ENCODE results near the gene UBE2K.

Gene UBE2K

GRCh38 chr4:39685990-39686389, 11.9 kb upstream of the UBE2K start:
- Histone ChIP-seq H3K4me1 (ENCODE audit: low read depth, poor library complexity, severe bottlenecking) (no peaks in the 10 kb centered on the region), H3K27ac (no peak overlapping the region), H3K36me3 (ENCODE audit: insufficient read depth) (no peaks in the 10 kb centered on the region), H3K27me3 (ENCODE audit: insufficient read depth, low read depth) (no peaks in the 10 kb centered on the region), H3K9ac (no peak overlapping the region), H4K20me1 (ENCODE audit: insufficient read depth) (no peaks in the 10 kb centered on the region), H2AFZ (ENCODE audit: low read depth) (no peak overlapping the region), H3K79me2 (ENCODE audit: insufficient read depth, low read depth) (no peaks in the 10 kb centered on the region), H3K4me3 (IDR thresholded peaks at IDR 0.05; ENCODE audit: insufficient read depth, low read depth, low read length) (no peak overlapping the region), H3K4me2 (no peak overlapping the region)
- TF ChIP-seq CTCF (conservative IDR thresholded peaks at IDR 0.05; ENCODE audit: low read depth, low read length): no peak

DNA sequence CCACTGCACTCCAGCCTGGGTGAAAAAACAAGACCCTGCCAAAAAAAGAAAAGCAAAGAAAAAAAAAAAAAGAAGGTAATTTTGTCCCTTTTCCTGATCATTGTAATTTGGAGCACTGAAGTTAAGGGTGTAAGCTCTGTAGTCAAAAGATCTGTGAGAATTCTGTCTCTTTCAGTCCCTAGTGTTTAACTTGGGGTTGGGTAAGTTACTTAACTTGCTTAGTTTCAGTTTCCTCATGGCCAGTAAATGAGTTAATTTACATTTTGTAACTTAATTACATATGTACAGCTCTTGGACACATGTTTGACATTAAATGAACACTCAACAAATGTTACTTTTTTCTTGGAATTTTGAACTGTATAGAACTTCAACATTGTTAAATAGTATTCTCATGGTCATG, 10.9 kb upstream of the UBE2K start:
- H3K36me3 ChIP-seq (ENCODE audit: insufficient read depth): no peaks in the 10 kb centered on the region
- no peak overlapping the region for H3K9ac ChIP-seq
- TF ChIP-seq CTCF (conservative IDR thresholded peaks at IDR 0.05; ENCODE audit: low read depth, low read length): no peak
- no peaks in the 10 kb centered on the region for H4K20me1 ChIP-seq (ENCODE audit: insufficient read depth)
- no peaks in the 10 kb centered on the region for H3K79me2 ChIP-seq (ENCODE audit: insufficient read depth, low read depth)
- H3K4me3 ChIP-seq (IDR thresholded peaks at IDR 0.05; ENCODE audit: insufficient read depth, low read depth, low read length): no peak overlapping the region
- no peak overlapping the region for H3K4me2 ChIP-seq
- no peak overlapping the region for H3K27ac ChIP-seq
- H3K4me1 ChIP-seq (ENCODE audit: low read depth, poor library complexity, severe bottlenecking): no peaks in the 10 kb centered on the region
- H2AFZ ChIP-seq (ENCODE audit: low read depth): no peak overlapping the region
- H3K27me3 ChIP-seq (ENCODE audit: insufficient read depth, low read depth): no peaks in the 10 kb centered on the region

DNA sequence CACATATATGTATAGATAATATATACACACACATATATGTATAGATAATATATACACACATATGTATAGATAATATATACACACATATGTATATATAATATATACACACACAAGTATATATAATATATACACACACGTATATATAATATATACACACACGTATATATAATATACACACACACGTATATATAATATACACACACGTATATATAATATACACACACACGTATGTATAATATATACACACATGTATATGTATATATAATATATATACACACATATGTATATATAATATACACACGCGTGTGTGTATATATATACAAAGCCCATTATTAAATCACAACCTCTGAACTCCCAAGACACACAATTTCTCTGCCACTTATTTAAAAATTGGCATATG, 8.0 kb upstream of the UBE2K start:
- Histone ChIP-seq H3K4me3 (IDR thresholded peaks at IDR 0.05; ENCODE audit: insufficient read depth, low read depth, low read length) (no peak overlapping the region), H2AFZ (ENCODE audit: low read depth) (no peak overlapping the region), H3K9ac (no peak overlapping the region), H4K20me1 (ENCODE audit: insufficient read depth) (no peaks in the 10 kb centered on the region), H3K27ac (no peak overlapping the region), H3K4me1 (ENCODE audit: low read depth, poor library complexity, severe bottlenecking) (no peaks in the 10 kb centered on the region), H3K79me2 (ENCODE audit: insufficient read depth, low read depth) (no peaks in the 10 kb centered on the region), H3K4me2 (no peak overlapping the region), H3K36me3 (ENCODE audit: insufficient read depth) (no peaks in the 10 kb centered on the region), H3K27me3 (ENCODE audit: insufficient read depth, low read depth) (no peaks in the 10 kb centered on the region)
- no peak for TF ChIP-seq CTCF (conservative IDR thresholded peaks at IDR 0.05; ENCODE audit: low read depth, low read length)

DNA sequence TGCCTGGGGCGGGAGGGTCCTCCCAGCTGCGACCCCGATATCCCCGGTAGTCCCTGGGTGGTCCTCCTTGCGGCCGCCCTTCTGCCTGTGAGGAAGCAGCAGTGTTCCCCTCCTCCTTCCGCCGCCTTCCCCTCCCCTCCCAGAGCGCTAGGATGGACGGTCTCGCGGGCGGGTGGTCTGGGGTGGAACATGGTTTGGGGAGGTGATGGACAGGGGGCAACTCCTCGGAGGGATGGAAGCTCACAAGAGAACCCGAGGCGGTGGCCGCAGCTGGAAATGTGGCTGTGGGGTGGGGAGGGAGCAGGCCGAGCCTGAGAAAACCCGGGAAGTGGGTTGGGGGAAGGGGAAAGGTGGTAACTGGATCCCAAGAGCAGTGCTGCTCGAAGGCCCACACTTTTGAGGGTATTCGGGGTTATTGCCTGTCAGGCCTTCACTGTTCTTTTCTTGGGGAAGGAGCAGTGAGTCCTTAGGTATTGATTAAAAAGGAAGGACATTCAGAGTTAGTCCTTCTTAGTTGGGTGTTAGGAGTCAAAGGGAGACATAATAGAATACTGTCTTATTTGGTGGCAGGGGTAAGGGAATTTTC, 581 bp downstream of the UBE2K start:
- no peaks in the 10 kb centered on the region for H3K27me3 ChIP-seq (ENCODE audit: insufficient read depth, low read depth)
- H3K36me3 ChIP-seq (ENCODE audit: insufficient read depth): no peaks in the 10 kb centered on the region
- 0 out of 2 replicates have a peak, but pooled peaks cover 6% of the 10 kb centered on the region for H4K20me1 ChIP-seq (ENCODE audit: insufficient read depth)
- no peak overlapping the region for H3K4me3 ChIP-seq (IDR thresholded peaks at IDR 0.05; ENCODE audit: insufficient read depth, low read depth, low read length)
- peak overlapping the region; percentile 86 for H3K9ac ChIP-seq
- peaks cover 30% of the 10 kb centered on the region for H3K4me1 ChIP-seq (ENCODE audit: low read depth, poor library complexity, severe bottlenecking)
- peak overlapping the region; percentile 89 for H3K27ac ChIP-seq
- no peak for TF ChIP-seq CTCF (conservative IDR thresholded peaks at IDR 0.05; ENCODE audit: low read depth, low read length)
- peaks cover 56% of the 10 kb centered on the region for H3K79me2 ChIP-seq (ENCODE audit: insufficient read depth, low read depth)
- H2AFZ ChIP-seq (ENCODE audit: low read depth): peak overlapping the region; percentile 95
- H3K4me2 ChIP-seq: peak overlapping the region; percentile 95; the same call in 1 of the 2 replicates

All from KMS-11 (cell line).